Thymus (tissue), 11 donors: ENCODE data around the gene CAMTA1. TPM values are rescaled to one million over a fixed set of nuclear protein-coding genes. Genes with fewer than 3 reads are reported as not detected.

Experiments used
- DNase-seq, 9 donors: peaks; one replicate each; pipeline ENCODE4 v3.0.0-alpha.2; 2013; ENCODE audit warnings: low spot score in 9 of 9, low read depth in 6 of 9, missing footprints in 1 of 9
- H3K27ac ChIP-seq, 2 donors: one replicate each; pipeline ENCODE4 v1.5.1; 2013; ENCODE audit warnings: control low read depth in 1 of 2, low read depth in 1 of 2, low read length in 1 of 2, mild to moderate bottlenecking in 1 of 2, moderate library complexity in 1 of 2
- H3K27me3 ChIP-seq, 2 donors: one replicate each; pipeline ENCODE4 v1.5.1; 2013; ENCODE audit warnings: low read length in 1 of 2; ENCODE audit not compliant: control insufficient read depth in 2 of 2, insufficient read depth in 1 of 2
- H3K36me3 ChIP-seq, 2 donors: one replicate each; pipeline ENCODE4 v1.5.1; 2013; ENCODE audit warnings: low read length in 1 of 2, mild to moderate bottlenecking in 1 of 2, moderate library complexity in 1 of 2; ENCODE audit not compliant: control insufficient read depth in 2 of 2, insufficient read depth in 2 of 2
- H3K4me1 ChIP-seq, 2 donors: one replicate each; pipeline ENCODE4 v1.5.1; 2013; ENCODE audit warnings: low read length in 2 of 2; ENCODE audit not compliant: control insufficient read depth in 2 of 2, insufficient read depth in 2 of 2
- H3K4me3 ChIP-seq, 2 donors: one replicate each; pipeline ENCODE4 v1.5.1; 2013; ENCODE audit warnings: low read length in 2 of 2, control low read depth in 1 of 2, mild to moderate bottlenecking in 1 of 2
- H3K9me3 ChIP-seq, 2 donors: one replicate each; pipeline ENCODE4 v1.5.1; 2013; ENCODE audit warnings: low read length in 1 of 2, mild to moderate bottlenecking in 1 of 2; ENCODE audit not compliant: control insufficient read depth in 2 of 2, insufficient read depth in 1 of 2
- WGBS: extraction: QIAGEN DNeasy Blood & Tissue Kit; methylation state at CpG from one replicate; pipeline ENCODE4 v1.1.7; 2013; 5-methylcytosine and 5-hydroxymethylcytosine counted together
- polyA plus RNA-seq: library from polyadenylated mRNA; stranded (reverse); fragments of 200-250 nt; gene quantifications from one replicate; pipeline ENCODE4 v1.2.3, GENCODE V29; 2013
- total RNA-seq: library from RNA; stranded (reverse); fragments of 120-200 nt; gene quantifications from one replicate; pipeline ENCODE4 v1.2.4, GENCODE V29; 2013
- donor health status: healthy.

The CAMTA1 gene
- total and polyA plus RNA-seq, 2 donors, result 32.0 to 158 TPM

DNA sequence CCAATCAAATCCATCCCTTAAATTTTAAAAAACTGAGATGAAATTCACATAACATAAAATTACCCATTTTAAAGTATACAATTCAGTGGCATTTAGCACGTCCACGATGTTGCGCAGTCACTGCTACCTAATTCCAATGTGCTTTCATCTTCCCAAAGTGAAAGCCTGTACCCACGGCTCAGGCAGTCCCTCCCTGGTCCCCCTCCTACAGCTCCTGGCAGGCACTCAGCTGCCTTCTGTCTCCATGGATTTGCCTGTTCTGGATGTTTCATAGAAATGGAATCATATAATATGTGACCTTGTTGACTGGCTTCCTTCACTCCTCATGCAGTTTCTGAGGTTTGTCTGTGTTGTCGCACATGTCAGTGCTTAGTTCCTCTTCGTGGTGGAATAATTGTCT is 386.3 kb downstream of the CAMTA1 start:
- Histone ChIP-seq H3K27me3 (no peaks in the 10 kb centered on the region), H3K27ac (no peak overlapping the region), H3K9me3 (no peaks in the 10 kb centered on the region), H3K4me3 (no peak overlapping the region), H3K36me3 (no peaks in the 10 kb centered on the region), H3K4me1 (no peaks in the 10 kb centered on the region)
- DNase-seq, result no peak
- WGBS, result 72% methylated on average over 6 of the region's 6 CpGs

DNA sequence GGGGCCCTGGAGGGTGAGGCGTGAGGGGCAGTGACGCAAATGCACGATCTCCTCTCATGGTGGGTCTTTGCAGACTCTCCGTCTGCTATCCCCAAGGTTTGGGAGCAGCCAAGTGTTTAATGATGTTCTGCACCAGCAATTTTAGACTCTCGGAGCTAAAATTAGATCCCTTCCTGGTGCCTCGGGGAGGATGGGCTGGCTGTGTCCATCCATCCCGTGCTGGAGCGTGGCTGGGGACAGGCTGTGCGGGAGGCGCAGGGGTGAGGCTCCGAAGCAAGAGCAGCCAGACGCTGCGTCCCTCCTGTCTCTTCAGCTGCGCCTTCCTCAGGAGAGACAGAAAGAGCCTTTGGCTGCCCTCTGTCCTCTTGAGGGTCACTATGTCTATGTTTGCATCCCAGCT is 387.6 kb downstream of the CAMTA1 start:
- 90% methylated on average over 14 of the region's 14 CpGs for WGBS
- Histone ChIP-seq H3K27ac (no peak overlapping the region), H3K36me3 (no peaks in the 10 kb centered on the region), H3K4me3 (no peak overlapping the region), H3K27me3 (no peaks in the 10 kb centered on the region), H3K9me3 (peaks cover 0 to 10% of the 10 kb centered on the region in 2 donors), H3K4me1 (no peaks in the 10 kb centered on the region)
- DNase-seq, result no peak

DNA sequence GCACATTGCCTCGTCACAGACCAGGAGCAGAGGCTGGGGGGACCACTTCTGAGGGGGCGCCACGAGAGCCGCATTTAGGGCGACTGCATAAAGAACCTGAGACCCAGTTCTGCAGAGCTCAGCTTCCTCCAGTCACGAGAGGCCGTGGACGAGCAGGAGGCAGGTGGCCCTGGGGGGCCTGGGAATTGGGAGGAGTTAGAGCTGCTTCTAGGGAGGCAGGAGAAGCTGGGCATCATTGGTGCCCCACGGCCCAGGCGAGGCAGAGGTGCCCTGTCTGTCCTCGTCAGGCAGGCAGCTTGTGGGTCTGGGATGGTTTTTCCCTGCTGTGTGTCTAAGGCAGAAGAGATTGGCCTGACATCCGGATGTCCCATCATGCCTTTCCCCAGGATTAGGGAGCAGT is 389.3 kb downstream of the CAMTA1 start:
- Histone ChIP-seq H3K4me1 (no peaks in the 10 kb centered on the region), H3K27ac (no peak overlapping the region), H3K9me3 (peaks cover 0 to 12% of the 10 kb centered on the region in 2 donors), H3K4me3 (no peak overlapping the region), H3K36me3 (no peaks in the 10 kb centered on the region), H3K27me3 (no peaks in the 10 kb centered on the region)
- 95% methylated on average over 12 of the region's 12 CpGs for WGBS
- DNase-seq, result no peak

DNA sequence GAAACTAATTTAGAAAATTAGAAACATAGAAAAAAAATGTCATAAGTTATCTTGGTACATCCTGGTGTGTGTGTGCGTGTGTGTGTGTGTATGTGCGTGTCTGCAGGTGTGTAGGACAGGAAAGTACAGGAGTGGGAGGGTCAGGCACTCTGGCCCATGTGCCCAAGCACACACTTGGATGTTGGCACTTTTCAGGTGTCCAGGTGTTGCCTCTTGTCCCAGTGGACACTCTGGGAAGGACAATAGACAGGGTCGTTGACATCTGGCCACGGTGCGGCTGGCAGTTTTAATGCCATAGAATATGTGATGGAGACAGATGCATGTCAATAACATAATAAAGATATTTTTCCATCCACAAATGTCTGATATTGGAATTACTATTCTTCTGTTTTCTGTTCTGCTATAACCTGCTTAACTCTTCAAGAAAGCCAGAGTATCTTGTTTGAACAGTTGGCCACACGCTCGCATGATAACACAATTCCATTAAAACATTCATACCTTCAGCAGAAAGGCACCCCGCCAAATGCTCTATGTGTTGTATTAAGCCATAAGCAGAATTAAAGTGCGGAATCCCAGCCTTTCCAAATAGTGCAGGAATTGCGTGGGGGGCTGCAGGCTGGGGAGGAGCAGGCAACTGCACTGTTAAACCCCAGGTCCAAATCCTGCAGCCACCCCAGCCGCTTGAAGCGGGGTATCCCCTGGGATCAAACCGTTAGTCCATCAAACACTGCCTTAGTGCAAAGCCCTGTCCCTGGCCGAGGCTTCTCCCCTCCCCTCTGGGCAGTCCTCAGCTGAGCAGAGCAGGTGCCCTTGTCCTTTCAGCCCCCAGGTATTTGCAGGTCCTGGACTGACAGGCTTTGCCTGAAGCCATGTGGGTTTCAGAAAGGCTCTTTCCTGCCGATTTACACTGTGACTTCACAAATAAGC is 390.0 kb downstream of the CAMTA1 start:
- Histone ChIP-seq H3K9me3 (peaks cover 0 to 12% of the 10 kb centered on the region in 2 donors), H3K36me3 (no peaks in the 10 kb centered on the region), H3K4me1 (no peaks in the 10 kb centered on the region), H3K27ac (no peak overlapping the region), H3K4me3 (no peak overlapping the region), H3K27me3 (no peaks in the 10 kb centered on the region)
- no peak for DNase-seq
- 93% methylated on average over 15 of the region's 15 CpGs for WGBS

DNA sequence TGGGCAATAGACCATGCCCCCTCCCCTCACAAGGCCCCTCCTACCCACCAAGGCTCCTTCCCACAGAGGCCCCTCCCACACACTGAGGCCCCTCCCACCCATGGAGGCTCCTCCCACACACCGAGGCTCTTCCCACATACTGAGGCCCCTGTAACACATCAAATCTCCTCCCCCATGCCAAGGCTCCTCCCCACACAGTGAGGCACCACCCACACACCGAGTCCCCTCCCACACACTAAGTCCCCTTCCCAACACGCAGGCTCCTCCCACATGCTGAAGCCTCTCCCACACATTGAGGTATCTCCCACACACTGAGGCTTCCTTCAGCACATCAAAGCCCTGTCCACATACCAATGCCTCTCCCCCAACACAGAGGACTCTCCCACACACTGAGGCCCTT is 391.8 kb downstream of the CAMTA1 start:
- WGBS, result 92% methylated on average over 3 of the region's 3 CpGs
- Histone ChIP-seq H3K27ac (no peak overlapping the region), H3K9me3 (peaks cover 0 to 15% of the 10 kb centered on the region in 2 donors), H3K36me3 (no peaks in the 10 kb centered on the region), H3K27me3 (no peaks in the 10 kb centered on the region), H3K4me3 (no peak overlapping the region), H3K4me1 (no peaks in the 10 kb centered on the region)
- DNase-seq, result no peak

DNA sequence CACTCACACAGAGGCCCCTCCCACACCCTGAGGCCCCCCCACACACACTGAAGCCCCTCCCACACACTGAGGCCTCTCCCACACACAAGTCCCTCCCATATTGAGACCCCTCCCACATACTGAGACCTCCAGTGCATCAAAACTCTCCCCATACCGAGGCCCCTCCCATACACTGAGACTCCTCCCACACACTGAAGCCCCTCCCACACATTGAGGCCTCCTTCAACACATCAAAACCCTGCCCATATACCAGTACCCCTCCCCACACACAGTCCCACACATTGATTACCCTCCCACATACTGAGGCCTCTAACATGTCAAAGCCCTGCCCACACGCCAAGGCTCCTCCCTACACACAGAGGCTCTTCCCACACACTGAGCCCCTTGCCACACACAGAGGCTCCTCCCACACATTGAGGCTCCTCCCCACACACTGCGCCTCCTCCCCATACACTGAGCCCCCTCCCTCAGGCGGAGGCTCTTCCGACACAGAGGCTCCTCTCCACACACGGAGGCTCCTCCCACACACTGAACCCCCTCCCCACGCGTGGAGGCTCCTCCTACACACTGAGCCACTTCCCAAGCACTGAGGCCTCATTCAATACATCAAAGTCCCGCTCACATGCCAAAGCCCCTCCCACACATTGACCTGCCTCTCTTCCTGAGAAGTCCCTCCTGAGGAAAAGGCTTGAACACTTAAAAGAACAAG is 392.3 kb downstream of the CAMTA1 start:
- Histone ChIP-seq H3K9me3 (peaks cover 0 to 15% of the 10 kb centered on the region in 2 donors), H3K4me1 (no peaks in the 10 kb centered on the region), H3K36me3 (no peaks in the 10 kb centered on the region), H3K27ac (no peak overlapping the region), H3K4me3 (no peak overlapping the region), H3K27me3 (no peaks in the 10 kb centered on the region)
- 78% methylated on average over 9 of the region's 9 CpGs for WGBS
- DNase-seq, result no peak

DNA sequence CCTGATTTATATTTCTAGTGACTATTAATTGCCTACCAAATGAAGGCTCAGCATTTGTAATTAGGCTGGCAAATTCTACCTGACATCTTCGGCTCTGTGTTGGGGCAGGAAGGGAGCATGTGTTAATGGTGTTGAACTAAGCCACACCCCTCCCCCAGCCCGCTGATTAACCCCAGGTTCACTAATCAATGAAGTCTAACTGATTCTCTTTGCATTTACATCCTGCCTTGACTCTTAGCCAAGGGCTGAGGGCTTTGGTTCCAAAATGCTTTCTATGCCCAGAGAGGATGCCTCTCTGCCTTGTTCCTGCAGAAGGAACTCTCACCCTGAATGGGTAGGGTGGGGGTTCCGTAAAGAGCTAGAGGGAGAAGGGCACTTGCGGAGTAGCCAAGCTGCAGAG is 393.1 kb downstream of the CAMTA1 start:
- Histone ChIP-seq H3K27me3 (no peaks in the 10 kb centered on the region), H3K36me3 (no peaks in the 10 kb centered on the region), H3K9me3 (peaks cover 0 to 15% of the 10 kb centered on the region in 2 donors), H3K4me1 (no peaks in the 10 kb centered on the region), H3K4me3 (no peak overlapping the region), H3K27ac (no peak overlapping the region)
- WGBS, result 79% methylated on average over 4 of the region's 4 CpGs
- no peak for DNase-seq

DNA sequence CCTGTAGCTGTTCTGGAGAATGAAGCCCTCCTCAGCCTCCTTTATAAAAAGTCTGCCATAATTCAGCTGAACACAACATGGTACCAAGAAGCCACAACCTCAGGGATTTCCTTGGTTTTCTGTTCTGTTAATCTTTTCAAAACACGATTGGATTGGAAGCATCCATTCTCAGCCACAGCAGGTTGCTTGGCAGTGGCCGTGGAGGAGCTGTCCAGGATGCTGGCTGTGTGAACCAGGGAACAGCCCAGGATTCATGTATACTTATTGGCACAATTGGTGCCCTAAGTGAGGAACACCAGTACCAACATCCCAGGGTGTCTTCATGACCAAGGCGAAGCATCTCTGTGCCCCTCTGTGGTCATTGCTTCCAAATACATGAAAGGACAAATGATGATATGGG is 393.5 kb downstream of the CAMTA1 start:
- no peak overlapping the region for H3K4me3 ChIP-seq
- WGBS, result 85% methylated on average over 3 of the region's 3 CpGs
- no peaks in the 10 kb centered on the region for H3K36me3 ChIP-seq

DNA sequence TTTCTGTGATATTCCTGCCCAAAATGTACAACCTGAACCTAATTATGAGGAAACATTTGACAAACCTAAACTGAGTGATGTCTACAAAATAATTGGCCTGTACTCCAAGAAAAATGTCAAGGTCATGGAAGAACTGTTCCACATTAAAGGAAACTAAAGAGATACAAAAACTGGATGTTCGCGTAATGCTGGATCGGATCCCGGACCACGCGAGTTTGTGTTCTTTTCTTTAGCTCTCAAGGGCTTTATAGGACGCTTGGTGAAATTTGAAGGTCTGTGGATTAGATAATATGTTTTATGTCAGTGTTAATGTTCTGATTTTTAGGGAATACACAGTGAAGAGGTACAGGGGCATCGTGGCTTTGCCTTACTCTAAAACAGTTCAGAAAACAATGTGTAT is 400.5 kb downstream of the CAMTA1 start:
- no peaks in the 10 kb centered on the region for H3K9me3 ChIP-seq
- no peak overlapping the region for H3K4me3 ChIP-seq
- H3K4me1 ChIP-seq, result no peaks in the 10 kb centered on the region
- no peaks in the 10 kb centered on the region for H3K27me3 ChIP-seq
- no peak overlapping the region for H3K27ac ChIP-seq
- no peak for DNase-seq
- 94% methylated on average over 8 of the region's 8 CpGs for WGBS
- no peaks in the 10 kb centered on the region for H3K36me3 ChIP-seq

More for the DNA sequence above, 393.5 kb downstream of the CAMTA1 start:
- Histone ChIP-seq H3K9me3 (peaks cover 0 to 15% of the 10 kb centered on the region in 2 donors), H3K27me3 (no peaks in the 10 kb centered on the region), H3K4me1 (no peaks in the 10 kb centered on the region), H3K27ac (no peak overlapping the region)
- DNase-seq, result no peak
